ENCODE data around the gene GPR137. TPM values are rescaled to one million over a fixed set of nuclear protein-coding genes. Genes with fewer than 3 reads are reported as not detected.
"Not testable (repeated sequence)": the region's sequence is repeated elsewhere in the genome, so short reads cannot be mapped to it uniquely, and the experiment has no call there.

The GPR137 gene
- total RNA-seq, 4 donors from 2014 or later, result 12.5 to 25.7 (median 20.0) TPM

- H3K36me3 ChIP-seq, result peaks cover 0 to 18% (median 0%) of the 10 kb centered on the region in 3 donors
- peak overlapping the region; percentile 46 to 92 (median 84) for H3K27ac ChIP-seq
- peaks cover 0 to 80% (median 32%) of the 10 kb centered on the region in 4 donors for H3K4me1 ChIP-seq
- 1% methylated on average over 38 to 43 of the region's 46 CpGs for WGBS, 2 donors
- TF ChIP-seq EP300 (IDR thresholded peaks at IDR 0.05) (no peak), POLR2A (IDR thresholded peaks at IDR 0.05) (no peak), CTCF (IDR thresholded peaks at IDR 0.05) (no peak)
- peak overlapping the region; percentile 44 to 80 (median 70) for H3K4me3 ChIP-seq
- DNase-seq (ENCODE audit: low spot score in 2 of 2), result peak; percentile 58
- H3K9me3 ChIP-seq, result no peaks in the 10 kb centered on the region
- no peaks in the 10 kb centered on the region for H3K27me3 ChIP-seq
Measured at GRCh38 chr11:64245797-64246620, 39.6 kb upstream of the GPR137 start.

GRCh38 chr11:64246621-64246870 lies 39.1 kb upstream of the GPR137 start:
- peaks cover 0 to 81% (median 34%) of the 10 kb centered on the region in 4 donors for H3K4me1 ChIP-seq
- H3K36me3 ChIP-seq, result peaks cover 0 to 18% (median 0%) of the 10 kb centered on the region in 3 donors
- DNase-seq (ENCODE audit: low spot score in 2 of 2); H3K9me3 ChIP-seq; H3K27me3 ChIP-seq: not testable (repeated sequence)
- peak overlapping the region; percentile 46 to 92 (median 88) for H3K27ac ChIP-seq
- WGBS, 2 donors, result 3% methylated on average over 17 of the region's 43 CpGs; no CpG with 5 or more reads in 1 of the 2 donors
- H3K4me3 ChIP-seq, result peak overlapping the region; percentile 55 to 80 (median 74)

- peaks cover 0 to 82% (median 35%) of the 10 kb centered on the region in 4 donors for H3K4me1 ChIP-seq
- 1% methylated on average over 39 to 45 of the region's 74 CpGs for WGBS, 2 donors
- H3K4me3 ChIP-seq, result peak within 1 kb of the TSS; percentile 55 to 80 (median 74)
- H3K27ac ChIP-seq, result peak within 1 kb of the TSS; percentile 70 to 92 (median 88)
- H3K36me3 ChIP-seq, result peaks cover 0 to 18% (median 0%) of the 10 kb centered on the region in 3 donors
- H3K9me3 ChIP-seq, result no peaks in the 10 kb centered on the region
- no peaks in the 10 kb centered on the region for H3K27me3 ChIP-seq
- TF ChIP-seq CTCF (IDR thresholded peaks at IDR 0.05), result peak in 3 of 5 experiments; percentile 10 to 64 (median 38)
- peak; percentile 39 to 62 for TF ChIP-seq EP300 (IDR thresholded peaks at IDR 0.05)
- TF ChIP-seq POLR2A (IDR thresholded peaks at IDR 0.05), result peak in 1 of 2 donors; percentile 29
- DNase-seq (ENCODE audit: low spot score in 2 of 2), result peak; percentile 77
Measured at GRCh38 chr11:64246871-64247728, 38.5 kb upstream of the GPR137 start, which contains the start of gene PPP1R14B. Gene PPP1R14B (minus strand): TSS chr11:64246943. CDS start chr11:64246673, 270 bp downstream.

- peaks cover 0 to 82% (median 36%) of the 10 kb centered on the region in 4 donors for H3K4me1 ChIP-seq
- TF ChIP-seq EP300 (IDR thresholded peaks at IDR 0.05) (no peak), POLR2A (IDR thresholded peaks at IDR 0.05) (no peak), CTCF (IDR thresholded peaks at IDR 0.05) (no peak)
- H3K9me3 ChIP-seq, result no peaks in the 10 kb centered on the region
- no peaks in the 10 kb centered on the region for H3K27me3 ChIP-seq
- H3K36me3 ChIP-seq, result peaks cover 0 to 16% (median 0%) of the 10 kb centered on the region in 3 donors
- peak overlapping the region; percentile 55 to 80 (median 74) for H3K4me3 ChIP-seq
- no peak for DNase-seq (ENCODE audit: low spot score in 2 of 2)
- H3K27ac ChIP-seq, result peak overlapping the region; percentile 70 to 92 (median 86)
- WGBS, 2 donors, result 34 to 40% methylated on average over 30 to 31 of the region's 31 CpGs
Measured at GRCh38 chr11:64247729-64248531, 37.7 kb upstream of the GPR137 start.

GRCh38 chr11:64248578-64248977 lies 37.1 kb upstream of the GPR137 start:
- no peak overlapping the region for H3K4me3 ChIP-seq
- H3K27ac ChIP-seq, result no peak overlapping the region
- WGBS, 2 donors, result 65 to 80% methylated on average over 7 of the region's 7 CpGs
- peaks cover 0 to 9% (median 0%) of the 10 kb centered on the region in 3 donors for H3K36me3 ChIP-seq
- TF ChIP-seq EP300 (IDR thresholded peaks at IDR 0.05) (no peak), CTCF (IDR thresholded peaks at IDR 0.05) (no peak), POLR2A (IDR thresholded peaks at IDR 0.05) (no peak)
- H3K4me1 ChIP-seq, result peaks cover 0 to 82% (median 37%) of the 10 kb centered on the region in 4 donors
- H3K9me3 ChIP-seq, result no peaks in the 10 kb centered on the region
- no peaks in the 10 kb centered on the region for H3K27me3 ChIP-seq
- no peak for DNase-seq (ENCODE audit: low spot score in 2 of 2)

All from tibial nerve (tissue), 4 donors.